GM21528 (cell line): Measurements from ENCODE around the gene SPATC1L.
"Not testable (repeated sequence)": the region's sequence is repeated elsewhere in the genome, so short reads cannot be mapped to it uniquely, and the experiment has no call there.

Experiments used
- ATAC-seq: cut with Tn5 transposase; IDR thresholded peaks from one replicate; pipeline ENCODE4 v1.9.1; 2021; ENCODE audit warnings: mild to moderate bottlenecking, moderate library complexity; ENCODE audit not compliant: unreplicated experiment, low FRiP score

The SPATC1L gene

DNA sequence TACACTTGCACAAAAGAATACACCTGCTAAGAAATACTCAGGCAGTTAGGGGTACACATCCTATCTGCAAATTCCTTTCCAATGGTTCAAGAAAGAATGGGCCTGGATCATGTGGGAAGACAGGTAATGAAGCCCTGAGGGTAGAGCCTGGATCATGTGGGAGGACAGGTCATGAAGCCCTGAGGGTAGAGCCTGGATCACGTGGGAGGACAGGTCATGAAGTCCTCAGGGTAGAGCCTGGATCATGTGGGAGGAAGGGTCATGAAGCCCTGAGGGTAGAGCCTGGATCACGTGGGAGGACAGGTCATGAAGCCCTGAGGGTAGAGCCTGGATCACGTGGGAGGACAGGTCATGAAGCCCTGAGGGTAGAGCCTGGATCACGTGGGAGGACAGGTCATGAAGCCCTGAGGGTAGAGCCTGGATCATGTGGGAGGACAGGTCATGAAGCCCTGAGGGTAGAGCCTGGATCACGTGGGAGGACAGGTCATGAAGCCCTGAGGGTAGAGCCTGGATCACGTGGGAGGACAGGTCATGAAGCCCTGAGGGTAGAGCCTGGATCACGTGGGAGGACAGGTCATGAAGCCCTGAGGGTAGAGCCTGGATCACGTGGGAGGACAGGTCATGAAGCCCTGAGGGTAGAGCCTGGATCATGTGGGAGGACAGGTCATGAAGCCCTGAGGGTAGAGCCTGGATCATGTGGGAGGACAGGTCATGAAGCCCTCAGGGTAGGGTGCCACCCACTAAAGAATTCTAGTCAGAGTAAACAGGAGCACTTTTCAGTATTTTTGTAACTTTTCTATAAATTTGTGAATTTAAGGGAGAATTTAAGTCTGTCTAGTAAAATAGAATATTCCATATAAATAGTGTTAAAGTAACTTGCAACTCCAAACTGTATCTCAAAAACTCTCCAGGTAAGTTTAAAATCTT, 16.9 kb upstream of the SPATC1L start:
- ATAC-seq: not testable (repeated sequence)

DNA sequence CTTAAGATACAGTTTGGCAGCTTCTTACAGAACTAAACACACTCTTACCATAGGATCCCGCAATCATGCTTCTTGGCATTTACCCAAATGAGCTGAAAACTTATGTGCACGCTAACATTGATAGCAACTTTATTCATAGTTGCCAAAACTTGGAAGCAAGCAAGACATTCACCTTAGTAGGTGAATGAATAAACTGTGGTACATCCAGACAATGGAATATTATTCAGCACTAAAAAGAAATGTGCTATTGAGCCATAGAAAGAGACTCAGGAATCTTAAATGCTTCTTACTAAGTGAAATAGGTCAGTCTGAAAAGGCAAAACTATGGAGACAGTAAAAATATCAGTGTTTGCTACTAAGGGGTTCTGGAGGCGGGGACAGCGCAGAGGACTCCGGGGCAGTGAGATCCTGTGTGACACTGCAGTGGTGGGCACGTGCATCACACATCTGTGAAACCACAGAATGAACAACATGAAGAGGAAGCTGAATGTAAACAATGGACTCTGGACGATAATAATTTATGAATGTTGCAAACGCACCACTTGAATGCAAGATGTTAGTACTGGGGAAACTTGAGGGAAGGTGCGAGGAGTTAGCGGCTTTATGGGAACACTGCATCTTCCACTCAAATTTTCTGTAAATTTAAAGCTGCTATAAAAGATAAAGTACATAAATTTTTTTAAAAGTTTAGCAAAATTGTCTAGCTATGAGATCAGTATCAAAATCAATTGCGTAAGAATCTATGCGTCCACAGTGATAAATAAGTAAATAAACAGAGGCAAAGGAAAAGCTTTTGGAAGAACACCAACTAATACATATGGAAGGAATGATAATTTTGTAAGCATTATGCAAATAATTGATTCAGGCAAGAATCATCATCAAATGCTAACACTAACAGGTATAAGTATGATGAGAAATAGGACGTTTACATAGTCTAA, 15.4 kb upstream of the SPATC1L start:
- ATAC-seq: no peak

DNA sequence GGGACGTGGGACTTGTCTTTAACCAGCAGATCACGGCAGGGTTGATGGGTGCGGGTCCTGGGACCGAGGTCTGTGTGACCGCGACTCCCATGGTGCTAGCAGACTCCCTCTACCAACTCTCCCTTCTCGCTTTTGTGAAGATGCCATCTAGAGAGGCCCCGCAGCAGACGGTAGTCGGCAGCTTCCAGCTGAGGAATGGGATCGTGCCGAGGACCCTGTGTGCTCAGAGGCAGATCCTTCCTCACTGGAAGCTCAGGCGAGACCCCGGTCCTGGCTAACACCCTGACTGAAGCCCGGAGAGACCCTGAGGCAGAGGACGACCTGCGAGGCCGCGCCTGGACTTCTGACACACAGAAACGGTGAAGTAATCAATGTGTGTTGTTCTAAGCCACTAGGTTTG, 12.5 kb upstream of the SPATC1L start:
- ATAC-seq: no peak

DNA sequence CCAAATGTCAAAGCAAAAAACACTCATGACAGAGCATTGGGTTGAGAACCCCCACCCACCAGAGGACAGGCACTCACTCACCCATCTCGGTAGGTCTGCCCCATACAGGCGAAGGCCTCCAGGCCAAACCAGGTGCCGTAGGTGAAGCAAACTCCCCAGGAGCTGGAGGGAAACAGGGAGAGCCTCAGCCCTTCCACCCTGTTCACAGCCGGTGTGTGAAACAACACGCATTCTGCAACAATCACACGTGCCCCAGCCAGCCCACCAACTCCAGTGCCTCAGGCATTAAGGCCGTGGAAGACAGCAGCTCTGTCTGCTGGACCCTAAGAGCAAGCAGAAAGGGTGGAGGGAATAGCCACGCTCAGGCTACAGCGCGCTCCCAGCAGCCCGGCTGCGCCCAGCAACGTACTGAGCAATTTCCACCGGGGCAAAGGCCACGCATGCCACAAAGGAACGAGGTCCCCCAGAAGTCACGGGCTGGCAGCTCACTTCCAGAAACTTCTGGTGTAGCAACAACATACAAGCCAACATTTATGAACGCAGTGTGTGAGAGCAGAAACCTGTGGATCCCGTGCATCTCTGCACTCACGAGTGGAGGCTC, 11.4 kb upstream of the SPATC1L start:
- no peak for ATAC-seq

DNA sequence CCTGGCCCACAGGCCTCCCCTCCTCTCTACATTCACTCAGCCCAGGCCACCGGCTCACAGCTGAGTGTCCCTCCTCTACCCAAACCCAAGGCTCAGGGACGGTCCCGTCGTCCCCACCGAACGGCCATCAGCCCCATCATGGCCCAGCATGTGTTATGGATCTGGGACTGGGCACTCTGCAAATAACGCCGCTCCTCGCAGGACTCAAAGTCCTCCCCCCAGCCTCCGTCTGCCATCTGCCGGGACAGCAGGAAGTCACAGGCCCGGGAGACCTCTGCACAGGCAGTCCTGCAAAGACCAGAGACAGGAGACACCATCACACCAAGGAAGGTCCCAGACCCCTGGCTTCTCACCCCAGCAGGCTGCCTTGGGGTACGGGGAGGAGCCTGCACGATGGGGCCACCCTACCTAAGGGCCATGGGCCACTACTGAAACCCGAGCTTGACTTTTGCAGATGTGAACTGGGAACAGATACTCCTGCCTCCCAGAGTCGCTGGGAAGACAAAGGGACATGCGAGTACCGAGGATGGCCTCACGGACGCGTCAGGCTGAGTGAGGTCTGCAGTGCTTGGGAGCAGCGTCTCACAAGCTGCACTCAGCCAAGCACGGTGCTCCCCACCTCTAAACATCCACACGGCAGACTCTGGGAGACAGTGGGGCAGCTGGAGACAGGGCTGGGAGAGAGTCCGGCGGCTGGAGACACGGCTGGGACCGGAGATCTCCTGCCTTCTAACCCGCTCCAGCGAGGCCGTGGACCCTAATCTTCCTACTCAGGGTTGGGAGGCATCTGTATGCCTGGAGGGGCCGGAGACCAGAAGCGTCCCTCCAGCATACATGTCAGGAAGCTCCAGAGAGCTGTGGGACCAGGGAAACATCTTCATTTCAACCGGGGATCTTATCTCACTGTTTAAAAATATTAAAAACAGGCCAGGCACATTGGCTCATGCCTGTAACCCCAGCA, 10.4 kb upstream of the SPATC1L start:
- no peak for ATAC-seq

DNA sequence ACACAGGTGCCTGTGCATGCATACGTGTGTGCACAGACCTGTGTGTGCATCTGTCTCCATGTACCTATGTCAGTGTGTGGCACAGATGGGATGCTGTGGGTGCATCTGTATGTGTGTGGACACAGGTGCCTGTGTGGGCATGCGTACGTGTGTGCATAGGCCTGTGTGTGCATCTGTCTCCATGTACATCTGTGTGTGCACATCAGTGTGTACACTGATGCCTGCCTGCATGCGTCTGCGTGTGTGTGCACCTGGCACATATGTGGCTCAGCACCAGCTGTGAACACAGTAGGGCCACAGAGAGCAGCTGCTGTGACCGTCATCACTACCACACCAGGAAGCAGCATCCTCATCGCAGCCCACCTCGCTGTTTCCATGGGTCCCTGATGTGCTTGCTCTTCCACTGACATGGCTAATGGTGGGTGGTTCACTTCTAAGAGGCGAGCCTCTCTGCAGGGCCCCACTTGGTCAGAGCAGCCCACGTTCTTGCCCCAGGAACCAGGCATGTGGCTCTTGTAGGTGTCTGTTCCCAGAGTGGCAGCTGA, 9.6 kb upstream of the SPATC1L start:
- no peak for ATAC-seq

DNA sequence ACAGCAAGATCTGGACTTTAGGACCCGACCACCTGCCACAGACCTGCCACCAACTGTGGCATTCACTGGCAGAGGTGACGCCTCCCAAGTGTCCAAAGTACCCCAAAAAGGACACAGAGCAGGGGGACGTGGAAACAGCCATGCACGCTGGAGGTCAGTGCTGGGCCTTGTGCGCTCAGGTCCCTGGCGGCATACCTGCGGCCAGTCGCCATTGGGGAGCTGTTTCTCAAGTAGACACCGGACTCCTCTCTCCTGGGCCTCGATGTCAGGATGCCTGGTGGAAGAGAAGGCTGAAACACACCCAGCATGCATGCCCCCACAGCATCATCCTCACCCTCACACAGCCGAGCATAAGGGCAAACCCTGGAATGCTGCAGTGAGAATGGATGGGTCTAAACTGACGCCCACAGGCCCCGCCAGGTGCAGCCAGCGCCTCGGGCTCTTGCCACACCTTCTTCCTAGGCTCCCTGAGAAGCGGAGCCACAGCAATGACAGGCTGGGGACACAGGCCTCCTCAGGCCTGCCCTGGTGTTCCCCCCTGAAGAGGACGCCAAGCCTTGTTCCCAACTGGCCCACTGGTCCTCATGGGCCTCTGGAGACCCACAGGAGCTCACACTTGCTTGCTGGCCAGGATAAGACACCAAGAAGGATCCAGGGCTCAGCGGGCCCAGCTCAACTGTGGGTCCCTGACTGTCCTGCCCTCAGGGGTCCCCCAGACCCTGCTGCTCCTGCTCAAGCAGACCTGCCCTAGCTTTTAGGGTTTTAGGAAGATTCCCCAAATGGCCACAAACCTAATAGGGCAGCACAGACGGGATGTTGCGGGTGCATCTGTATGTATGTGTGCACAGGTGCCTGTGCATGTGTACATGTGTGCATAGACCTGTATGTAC, 7.7 kb upstream of the SPATC1L start:
- ATAC-seq: no peak

DNA sequence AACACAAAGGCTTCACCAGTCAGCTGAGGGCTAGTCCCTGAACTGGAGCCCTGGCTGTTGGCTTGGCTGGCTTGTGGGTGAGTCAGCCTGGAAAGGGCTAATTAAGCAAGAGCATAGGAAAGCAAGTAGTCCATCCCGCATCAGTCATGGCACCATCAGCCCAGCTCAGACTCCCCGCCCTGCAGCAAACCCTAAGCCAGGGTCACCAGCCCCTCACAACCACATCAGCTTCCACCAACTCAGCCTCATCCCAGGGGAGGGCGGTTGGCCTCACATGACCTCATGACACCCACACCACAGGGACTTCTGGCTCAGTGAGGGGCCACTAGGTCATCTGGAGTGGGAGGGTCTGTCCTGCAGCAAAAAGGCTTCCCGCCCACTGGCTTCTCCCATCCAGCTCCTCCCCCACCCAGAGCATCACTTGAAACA, 7.0 kb upstream of the SPATC1L start:
- ATAC-seq: no peak

DNA sequence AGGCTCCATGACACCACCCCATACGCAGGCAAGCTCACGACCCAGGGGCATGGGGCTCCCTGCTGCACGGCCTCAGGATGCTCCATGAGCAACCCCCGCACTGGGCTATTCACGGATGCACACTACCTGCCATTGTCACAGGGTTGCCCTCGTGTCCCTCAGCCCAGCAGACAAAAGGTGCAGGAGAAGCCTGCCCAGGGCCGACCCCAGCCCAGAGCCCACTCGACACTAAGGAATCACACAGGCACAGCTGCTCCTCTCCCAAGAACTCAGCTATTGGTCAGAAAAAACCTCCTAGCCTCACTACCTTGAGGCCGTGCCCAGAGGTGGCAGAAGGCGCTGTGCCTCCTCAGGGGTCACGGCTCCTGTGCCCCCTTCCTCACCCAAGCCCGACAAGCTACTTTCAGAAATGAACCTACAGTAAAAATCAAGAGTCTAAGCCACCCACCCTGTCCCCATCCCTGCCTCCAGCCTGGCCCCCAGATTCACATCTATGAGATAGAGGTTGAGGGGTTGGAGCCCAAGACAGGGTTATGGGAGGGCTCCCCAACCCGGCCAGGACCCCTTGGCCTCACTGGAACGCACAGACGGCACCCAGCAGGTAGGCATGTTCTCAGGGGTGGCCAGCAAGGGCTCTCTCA, 6.4 kb upstream of the SPATC1L start:
- no peak for ATAC-seq

DNA sequence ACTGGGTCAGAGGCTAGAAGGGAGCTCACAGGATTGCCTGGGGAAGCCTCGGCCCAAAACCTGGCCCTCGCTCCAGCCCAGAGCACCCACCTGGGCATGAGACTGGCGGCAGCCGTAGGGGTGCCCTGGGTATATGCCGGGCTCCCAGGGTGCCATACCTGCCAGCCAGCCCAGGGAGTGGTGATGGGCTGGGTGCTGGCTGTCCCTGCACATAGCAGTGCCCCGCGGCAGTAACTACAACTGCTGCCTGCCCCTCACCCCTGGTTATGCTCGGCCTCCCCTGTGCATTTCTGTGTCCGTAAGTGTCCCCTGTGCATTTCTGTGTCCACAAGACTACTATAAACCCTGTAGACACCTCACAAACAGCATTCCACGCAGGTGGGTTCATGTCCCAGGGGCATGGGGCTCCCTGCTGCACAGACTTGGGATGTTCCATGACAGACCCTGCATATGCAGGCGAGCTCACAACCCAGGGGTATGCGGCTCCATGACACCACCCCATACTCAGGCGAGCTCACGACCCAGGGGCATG, 5.8 kb upstream of the SPATC1L start:
- ATAC-seq: no peak

DNA sequence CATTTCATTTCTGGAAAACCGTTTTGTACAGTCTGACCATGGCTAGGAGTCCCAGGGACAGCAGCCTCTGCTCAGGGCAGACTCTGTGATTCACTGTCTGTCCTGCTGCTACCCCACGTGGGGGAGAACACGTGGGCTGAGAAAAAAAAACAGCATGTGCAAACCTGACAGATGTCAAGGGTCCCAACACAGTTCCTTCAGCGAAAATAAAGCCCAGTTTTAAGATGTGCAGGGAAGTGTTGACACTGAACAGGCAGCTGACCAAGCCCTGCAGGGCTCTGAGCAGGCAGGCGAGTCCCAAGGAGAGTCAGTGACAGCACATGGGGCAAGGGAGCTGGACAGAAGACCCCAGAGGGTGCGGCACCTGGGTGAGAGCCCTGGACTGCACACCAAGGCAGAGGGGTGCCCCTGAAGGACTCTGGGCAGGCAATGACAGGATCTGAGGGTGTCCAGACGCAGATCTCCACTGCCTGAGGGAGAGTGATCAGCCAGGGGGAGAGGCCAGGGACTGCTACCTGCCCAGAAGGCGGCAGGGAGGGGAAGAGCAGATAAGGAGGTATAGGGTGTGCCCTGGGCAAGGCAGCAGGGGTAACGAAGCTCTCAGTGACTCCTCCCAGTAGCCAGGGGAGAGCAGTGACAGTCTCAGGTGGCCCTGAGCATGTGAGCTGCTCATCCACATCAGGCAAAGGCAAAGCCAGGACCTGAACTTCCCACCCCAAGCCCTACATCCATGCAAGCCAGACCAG, 5.1 kb upstream of the SPATC1L start:
- ATAC-seq: no peak

DNA sequence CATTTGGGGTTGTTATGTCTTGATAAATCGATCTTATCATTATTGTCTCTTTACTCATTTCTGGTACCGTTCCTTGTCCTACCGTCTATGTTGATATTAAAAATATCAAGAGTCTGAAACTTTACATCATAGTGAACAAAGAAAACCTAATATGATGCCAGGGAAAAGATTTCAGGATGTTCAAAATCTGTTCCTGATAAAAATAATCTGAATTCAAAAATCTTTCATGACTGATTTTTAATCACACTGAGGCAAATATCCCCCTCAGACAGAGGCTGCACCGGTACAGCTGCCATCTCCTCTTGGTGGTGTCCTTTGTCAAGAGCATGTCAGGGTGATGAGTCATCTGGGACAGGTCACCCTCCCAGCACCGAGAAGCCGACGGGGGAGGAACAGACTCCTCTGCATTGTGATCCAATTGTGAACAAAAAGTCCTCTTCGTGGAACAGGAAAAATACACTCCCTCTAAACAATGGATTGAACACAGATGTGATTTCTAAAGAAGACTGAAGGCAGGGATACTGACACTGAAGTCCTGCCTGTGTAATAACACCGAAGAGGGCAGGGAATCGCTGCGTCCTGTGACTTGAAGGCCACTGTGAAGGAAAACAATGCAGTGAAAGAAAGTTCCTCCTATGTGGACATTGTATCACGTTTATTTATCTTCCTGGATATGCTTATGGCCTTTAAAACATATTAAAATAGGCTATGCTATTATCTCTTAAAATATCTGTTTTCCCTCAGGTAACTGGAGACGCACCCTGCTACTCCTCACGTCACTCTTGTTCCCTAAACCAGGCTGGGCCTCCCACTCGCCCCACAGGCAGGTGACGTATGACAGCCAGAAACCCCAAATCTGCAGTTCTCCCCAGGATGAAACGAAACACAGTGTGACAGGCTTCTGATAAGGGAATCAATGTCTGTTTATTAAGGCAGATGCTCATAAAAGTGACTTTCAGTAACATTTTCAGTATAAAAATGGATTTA, 4.3 kb upstream of the SPATC1L start:
- no peak for ATAC-seq

DNA sequence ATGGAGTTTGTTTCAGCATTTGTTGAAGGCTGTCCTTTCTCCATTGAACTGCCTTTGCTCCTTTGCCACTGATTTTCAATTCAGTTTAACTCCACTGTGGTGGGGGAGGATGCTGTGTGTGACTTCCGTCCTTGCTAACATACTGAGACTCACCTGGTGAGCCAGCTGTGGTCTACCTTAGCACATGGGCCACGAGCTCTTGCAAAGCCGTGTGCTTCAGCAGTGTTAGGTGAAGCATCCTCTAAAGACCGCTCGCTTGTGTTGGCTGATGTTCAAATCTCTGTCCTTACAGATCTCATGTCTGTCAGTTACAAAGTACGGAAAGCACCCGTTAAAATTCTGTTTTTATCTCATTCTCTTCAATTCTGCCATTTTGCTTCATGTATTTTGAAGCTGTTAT, 3.6 kb upstream of the SPATC1L start:
- ATAC-seq: no peak

DNA sequence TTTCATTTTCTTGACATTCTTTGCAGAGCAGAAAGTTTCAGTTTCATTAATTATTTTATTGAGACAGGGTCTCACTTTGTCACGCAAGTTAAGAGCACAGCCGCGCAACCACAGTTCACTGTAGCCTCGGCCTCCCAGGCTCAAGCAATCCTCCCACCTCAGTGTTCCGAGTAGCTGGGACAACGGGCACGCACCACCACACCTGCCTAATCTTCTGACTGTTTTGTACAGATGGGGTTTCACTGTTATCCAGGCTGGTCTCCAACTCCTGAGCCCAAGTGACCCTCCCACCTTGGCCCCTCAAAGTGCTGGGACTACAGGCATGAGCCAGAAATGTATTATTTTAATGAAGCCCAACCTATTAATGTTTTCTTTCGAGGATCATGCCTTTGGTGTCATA, 3.0 kb upstream of the SPATC1L start:
- no peak for ATAC-seq

DNA sequence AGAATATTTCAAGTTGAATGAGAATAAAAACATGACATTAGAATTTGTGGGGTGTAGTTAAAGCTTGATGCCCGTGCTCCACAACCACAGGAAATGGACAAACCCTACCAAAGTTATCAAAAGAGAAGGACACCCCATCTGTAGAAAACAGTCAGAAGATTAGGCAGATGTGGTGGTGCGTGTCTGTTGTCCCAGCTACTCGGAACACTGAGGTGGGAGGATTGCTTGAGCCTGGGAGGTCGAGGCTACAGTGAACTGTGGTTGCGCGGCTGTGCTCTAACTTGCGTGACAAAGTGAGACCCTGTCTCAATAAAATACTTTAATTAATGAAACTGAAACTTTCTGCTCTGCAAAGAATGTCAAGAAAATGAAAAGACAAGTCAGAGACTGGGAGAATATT, 1.5 kb upstream of the SPATC1L start:
- ATAC-seq: no peak
